ENCODE data around the gene LYPD4.

- TF ChIP-seq EZH2 (IDR thresholded peaks at IDR 0.05; ENCODE audit: borderline replicate concordance, low read length) (no peak), CTCF (IDR thresholded peaks at IDR 0.05; ENCODE audit: low read length) (peak; percentile 92)
These were observed 51.7 kb downstream of the LYPD4 start for GRCh38 chr19:41792513-41793413.

Data from OCI-LY1 (cell line).